HG02610 (cell line): ENCODE measurements around the gene INKA2.
A peak's percentile ranks its signal among the peaks of the same experiment; 100 is the strongest.

ENCODE experiments used
- ATAC-seq: cut with Tn5 transposase; IDR thresholded peaks from one replicate; pipeline ENCODE4 v1.9.1; 2021; ENCODE audit warnings: mild to moderate bottlenecking, moderate library complexity; ENCODE audit not compliant: unreplicated experiment

INKA2 gene

GRCh38 chr1:111706921-111707320 is 32.3 kb downstream of the INKA2 start:
- ATAC-seq = no peak

- no peak for ATAC-seq
Measured at GRCh38 chr1:111705841-111706240, 33.4 kb downstream of the INKA2 start.

- ATAC-seq = no peak
Measured at GRCh38 chr1:111704776-111705175, 34.4 kb downstream of the INKA2 start.

- no peak for ATAC-seq
Measured at GRCh38 chr1:111704240-111704639, 35.0 kb downstream of the INKA2 start.

GRCh38 chr1:111702504-111703050 is 36.6 kb downstream of the INKA2 start:
- ATAC-seq = no peak

GRCh38 chr1:111699268-111699667 is 39.9 kb downstream of the INKA2 start:
- no peak for ATAC-seq

GRCh38 chr1:111696330-111696729 is 42.9 kb downstream of the INKA2 start:
- ATAC-seq = peak; percentile 48

GRCh38 chr1:111695801-111696200 is 43.4 kb downstream of the INKA2 start:
- no peak for ATAC-seq

- no peak for ATAC-seq
Measured at GRCh38 chr1:111691886-111692285, 47.3 kb downstream of the INKA2 start.

GRCh38 chr1:111690306-111690617 is 48.9 kb downstream of the INKA2 start:
- no peak for ATAC-seq
